NCI-H128 (cell line): Measurements from ENCODE around the gene CEP295NL.
"Not testable (repeated sequence)": the region's sequence is repeated elsewhere in the genome, so short reads cannot be mapped to it uniquely, and the experiment has no call there.

ENCODE experiments used
- DNase-seq: peaks from one replicate; lab custom pipeline; 2025; ENCODE audit not compliant: unreplicated experiment; lab: John Stamatoyannopoulos, UW

CEP295NL gene

GRCh38 chr17:78910497-78911284 is 7.7 kb upstream of the CEP295NL start:
- no peak for DNase-seq

DNA sequence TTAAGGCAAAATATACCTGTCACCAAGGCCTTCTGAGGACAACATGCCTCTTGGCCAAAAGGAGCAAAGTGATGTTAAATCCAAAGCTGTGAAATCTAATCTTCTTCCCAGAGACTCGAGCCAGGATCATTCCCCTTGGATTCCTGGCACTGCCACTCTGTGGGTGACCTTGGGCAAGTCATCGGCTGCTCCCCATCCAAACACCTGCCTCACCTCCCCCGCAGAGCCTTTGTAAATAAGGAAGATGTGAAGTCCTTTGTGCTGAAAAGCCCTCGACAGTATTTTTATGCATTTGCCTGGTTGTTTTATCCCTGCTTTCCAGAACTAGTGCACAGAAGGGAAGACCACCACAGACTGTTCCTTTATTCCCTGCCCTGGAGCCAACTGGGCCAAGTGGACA is 5.4 kb upstream of the CEP295NL start:
- no peak for DNase-seq

- DNase-seq = no peak
Measured at GRCh38 chr17:78905541-78905940, 2.5 kb upstream of the CEP295NL start.

DNA sequence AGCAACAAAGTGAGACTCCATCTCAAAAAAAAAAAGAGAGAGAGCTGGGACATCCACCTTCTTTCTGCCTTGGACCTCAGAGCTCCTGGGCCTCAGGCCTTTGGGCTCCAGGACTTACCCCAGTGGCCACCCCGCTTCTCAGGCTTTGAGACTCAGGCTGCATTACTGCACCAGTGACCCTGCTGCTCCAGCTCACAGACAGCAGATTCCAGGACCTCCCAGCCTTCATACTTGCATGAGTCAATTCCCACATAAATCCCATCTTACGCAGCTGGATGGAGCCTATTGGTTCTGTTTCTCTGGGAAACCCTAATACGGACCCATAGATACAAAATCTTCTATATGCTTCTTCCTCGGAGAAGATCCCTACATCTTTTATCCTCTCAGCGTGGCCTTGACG is 2.1 kb upstream of the CEP295NL start:
- DNase-seq = no peak

DNA sequence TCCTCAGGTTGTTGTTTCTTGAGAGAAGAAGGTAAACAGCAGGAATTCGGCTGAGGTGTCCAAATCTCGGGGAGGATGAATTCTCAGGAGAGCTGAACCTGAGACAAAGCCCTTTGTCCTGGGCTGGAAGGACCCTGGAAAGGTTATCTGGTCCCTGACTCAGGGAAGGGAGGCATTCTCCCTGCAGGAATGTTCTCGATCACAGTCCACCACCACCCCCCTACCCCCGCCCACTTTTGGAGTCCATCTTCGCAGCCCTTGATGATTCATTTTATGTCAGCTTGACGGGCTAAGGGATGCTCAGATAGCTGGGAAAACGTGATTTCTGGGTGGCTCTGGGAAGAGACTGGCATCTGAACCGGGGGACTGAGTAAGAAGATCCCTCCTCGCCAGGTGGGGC is 1.4 kb upstream of the CEP295NL start:
- DNase-seq = no peak

DNA sequence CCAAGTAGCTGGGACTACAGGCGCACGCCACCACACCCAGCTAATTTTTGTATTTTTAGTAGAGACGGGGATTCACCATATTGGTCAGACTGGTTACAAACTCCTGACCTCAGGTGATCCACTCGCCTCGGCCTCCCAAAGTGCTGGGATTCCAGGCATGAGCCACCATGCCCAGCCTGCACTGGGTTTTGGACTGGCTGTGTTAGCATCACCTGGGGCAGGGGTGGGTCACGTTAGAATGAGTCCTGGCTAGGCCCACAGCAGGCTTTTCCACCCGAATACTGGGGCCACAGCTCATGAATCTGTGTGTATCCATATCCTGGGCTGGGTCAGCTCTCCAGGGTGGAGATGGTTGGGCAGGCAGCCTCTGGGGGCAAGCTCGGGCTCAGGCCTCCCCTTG is 770 bp downstream of the CEP295NL start:
- DNase-seq = not testable (repeated sequence)

GRCh38 chr17:78901806-78902205 is 1.2 kb downstream of the CEP295NL start:
- no peak for DNase-seq

DNA sequence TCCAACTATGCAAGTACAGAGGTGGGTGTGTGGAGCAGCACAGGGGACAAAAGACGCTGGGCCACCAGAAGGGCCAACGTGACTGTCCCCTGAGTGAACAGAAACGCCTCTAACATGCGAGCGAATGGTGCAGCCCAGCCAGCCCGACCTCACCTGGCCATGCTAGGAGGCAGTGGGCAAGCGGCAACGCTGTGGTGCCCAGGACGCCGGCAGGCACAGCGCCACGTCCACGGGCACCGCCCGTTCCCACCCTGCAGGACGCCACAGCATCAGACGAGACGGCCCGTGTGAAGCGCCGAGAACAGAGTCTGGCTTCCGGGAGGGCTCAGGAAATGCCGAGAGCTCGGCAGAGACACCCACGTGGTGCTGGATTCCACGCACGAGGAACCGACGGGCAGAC is 2.2 kb downstream of the CEP295NL start:
- DNase-seq = no peak

GRCh38 chr17:78899361-78900260 is 3.4 kb downstream of the CEP295NL start:
- DNase-seq = no peak

GRCh38 chr17:78898947-78899346 is 4.1 kb downstream of the CEP295NL start:
- DNase-seq = no peak

GRCh38 chr17:78898075-78898836 is 4.7 kb downstream of the CEP295NL start:
- no peak for DNase-seq

DNA sequence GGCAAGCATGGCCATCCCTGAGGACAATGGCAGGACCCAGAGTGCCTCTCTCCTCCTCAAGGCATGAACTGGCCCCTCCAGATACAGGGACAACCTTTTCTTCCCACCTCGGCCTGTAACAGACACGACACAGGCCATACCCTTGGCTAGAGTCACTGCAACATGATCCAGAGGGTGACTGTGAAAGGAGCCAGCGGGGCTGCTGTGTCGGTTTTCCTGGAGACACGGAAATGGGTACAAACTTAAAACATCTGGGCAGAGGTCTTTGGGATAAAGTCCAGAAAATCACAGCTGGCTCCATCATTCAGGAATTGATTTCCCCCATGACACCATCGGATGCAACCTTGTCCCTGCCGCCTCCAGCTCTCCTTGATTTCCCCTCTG is 5.3 kb downstream of the CEP295NL start:
- DNase-seq = no peak

- no peak for DNase-seq
Measured at GRCh38 chr17:78896834-78897663, 6.0 kb downstream of the CEP295NL start.

DNA sequence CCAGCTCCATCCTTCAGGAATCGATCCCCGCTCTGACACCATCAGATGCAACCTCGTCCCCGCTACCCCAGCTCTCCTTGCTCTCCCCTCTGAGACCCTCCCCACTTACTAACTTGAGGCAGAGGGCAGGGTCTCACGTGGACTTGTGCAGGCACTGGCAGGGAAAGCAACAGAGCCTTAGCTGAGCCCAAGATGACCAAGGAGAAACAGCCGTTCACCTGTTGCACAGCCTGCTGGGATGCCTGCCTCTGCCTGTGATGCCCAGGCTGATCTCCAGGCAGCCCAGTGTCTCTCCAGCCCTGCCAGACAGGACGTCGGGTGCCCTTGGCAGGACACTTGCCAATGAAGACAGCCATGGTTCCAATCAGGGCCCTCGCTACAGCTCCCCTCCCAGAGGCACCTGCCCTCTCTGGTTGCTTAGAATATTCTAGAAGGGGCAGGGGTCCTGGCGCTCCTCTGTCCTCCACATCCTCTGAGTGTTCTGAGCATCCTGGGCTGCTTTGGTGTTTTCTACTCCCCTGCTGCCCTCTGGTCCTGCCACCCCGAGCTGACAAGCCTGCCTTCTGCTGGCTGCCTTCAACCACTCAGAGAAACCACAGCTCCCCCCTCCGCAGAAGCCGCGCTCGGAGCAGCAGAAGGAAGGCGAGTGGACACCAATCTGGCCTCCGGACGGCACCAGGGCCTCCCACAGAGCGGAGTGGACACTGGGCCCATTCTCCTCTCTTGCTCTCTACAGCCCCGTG is 6.7 kb downstream of the CEP295NL start:
- DNase-seq = no peak

GRCh38 chr17:78895322-78895721 is 7.7 kb downstream of the CEP295NL start:
- DNase-seq = no peak

GRCh38 chr17:78893684-78894083 is 9.3 kb downstream of the CEP295NL start:
- DNase-seq = no peak

- no peak for DNase-seq
Measured at GRCh38 chr17:78892936-78893379, 10.0 kb downstream of the CEP295NL start.

DNA sequence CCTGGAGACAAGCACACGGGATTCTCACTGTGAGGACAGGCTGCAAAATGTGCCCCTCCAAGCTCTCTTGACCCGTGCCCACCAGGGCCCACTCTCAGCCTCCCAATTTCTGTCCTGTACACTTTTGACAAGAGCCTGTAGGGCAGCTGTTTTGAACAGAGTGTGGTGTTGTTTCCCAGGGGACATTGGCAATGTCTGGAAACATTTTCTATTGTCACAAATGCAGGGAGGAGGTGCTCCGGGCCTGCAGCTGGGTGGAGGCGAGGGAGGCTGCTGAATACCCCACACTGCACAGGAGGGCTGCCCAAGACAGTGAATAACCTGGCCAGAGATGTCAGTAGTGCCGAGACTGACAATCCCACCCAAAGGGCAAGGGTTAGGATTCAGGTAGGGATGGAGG is 10.5 kb downstream of the CEP295NL start:
- no peak for DNase-seq

DNA sequence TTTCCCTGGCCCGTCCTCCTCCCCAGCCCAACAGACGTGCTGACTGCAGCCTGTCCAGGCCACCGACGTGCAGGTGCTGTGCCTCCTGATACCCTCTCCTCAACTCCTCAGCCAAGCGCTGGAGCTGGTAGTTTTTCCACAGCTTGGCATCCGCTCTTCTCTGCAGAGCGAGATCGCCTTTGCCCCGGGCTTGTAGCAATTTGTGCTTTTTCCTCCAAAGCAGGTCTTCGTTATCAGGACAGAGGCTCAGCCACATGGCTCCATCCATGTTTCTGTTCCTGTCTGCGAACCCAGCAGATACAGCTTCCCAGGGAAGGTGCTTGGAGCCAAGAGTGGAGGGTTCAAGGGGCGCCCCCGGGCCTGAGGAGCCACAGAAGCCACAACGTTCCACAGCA is 10.9 kb downstream of the CEP295NL start:
- DNase-seq = no peak
